Astrocyte of the hippocampus (primary cell): ENCODE data around the gene ADCK1.
"Not testable (repeated sequence)": the region's sequence is repeated elsewhere in the genome, so short reads cannot be mapped to it uniquely, and the experiment has no call there.

Experiments
- DNase-seq: peaks from one replicate; pipeline ENCODE4 v3.0.0; 2011; ENCODE audit warnings: low read depth, low spot score

The ADCK1 gene, protein sequence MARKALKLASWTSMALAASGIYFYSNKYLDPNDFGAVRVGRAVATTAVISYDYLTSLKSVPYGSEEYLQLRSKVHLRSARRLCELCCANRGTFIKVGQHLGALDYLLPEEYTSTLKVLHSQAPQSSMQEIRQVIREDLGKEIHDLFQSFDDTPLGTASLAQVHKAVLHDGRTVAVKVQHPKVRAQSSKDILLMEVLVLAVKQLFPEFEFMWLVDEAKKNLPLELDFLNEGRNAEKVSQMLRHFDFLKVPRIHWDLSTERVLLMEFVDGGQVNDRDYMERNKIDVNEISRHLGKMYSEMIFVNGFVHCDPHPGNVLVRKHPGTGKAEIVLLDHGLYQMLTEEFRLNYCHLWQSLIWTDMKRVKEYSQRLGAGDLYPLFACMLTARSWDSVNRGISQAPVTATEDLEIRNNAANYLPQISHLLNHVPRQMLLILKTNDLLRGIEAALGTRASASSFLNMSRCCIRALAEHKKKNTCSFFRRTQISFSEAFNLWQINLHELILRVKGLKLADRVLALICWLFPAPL

DNA sequence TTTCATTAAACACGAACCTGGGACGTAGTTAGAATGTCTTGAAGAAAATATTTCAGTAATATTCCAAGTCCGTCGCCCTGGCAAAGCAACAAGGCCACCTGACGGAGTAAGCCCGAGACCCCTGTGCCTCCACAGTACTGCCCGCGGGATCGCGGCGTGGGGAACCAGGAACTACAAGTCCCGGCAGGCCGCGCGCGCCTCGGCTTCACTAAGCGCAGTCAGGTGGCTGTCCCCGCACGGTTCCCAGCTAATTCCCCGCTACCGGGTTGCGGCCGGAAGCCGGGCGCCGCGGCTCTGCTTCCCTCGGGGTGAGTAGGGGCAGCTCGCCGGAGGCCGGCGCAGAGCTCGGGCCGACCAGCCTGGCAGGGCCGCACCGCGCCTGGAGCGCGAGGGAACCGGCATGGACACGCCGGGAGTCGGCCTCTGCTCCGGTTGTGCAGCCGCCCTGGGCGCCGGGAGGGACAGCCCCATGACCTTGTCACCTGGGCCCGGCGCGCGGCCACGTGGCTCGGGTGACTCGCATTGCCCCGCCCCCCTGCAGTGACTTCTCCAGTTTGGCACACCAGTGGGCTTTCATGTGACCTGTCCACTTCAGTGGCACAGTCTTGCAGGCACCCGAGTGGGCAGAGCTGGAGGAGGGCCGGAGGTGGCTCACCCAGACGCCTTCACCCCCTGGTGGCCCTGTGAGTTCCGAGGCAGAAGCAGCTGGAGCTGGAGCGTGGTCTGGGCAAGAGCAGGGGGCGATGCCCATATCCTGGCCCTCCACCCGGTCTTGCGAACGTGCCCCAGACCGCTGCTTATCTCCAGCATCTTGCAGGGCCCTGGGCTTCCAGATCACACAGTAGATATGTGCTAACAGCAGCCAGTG lies at the start of gene ADCK1:
Gene ADCK1 (plus strand): TSS at position 247 of the 868 bp plus-strand sequence. CDS start 18,870 bp downstream, outside the sequence.
- DNase-seq = peak; percentile 91

DNA sequence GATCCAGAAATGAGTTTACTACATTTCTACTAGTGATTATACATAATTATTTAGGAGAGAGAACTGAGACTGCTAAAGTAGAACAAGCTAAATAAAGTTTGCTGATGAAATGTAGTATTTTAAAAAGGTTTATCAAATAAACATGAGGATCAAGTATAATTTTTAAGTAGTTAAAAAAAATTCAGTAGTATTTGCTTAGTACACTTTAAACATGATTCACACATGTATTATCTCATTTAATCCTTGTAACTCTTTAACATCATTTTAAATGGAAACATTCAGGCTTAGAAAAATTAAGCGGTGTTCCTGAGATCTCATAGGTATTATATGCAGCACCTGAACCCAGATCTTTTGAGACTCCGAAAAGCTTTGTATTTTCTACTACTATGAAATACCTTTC lies 47.6 kb upstream of the ADCK1 start:
- no peak for DNase-seq

DNA sequence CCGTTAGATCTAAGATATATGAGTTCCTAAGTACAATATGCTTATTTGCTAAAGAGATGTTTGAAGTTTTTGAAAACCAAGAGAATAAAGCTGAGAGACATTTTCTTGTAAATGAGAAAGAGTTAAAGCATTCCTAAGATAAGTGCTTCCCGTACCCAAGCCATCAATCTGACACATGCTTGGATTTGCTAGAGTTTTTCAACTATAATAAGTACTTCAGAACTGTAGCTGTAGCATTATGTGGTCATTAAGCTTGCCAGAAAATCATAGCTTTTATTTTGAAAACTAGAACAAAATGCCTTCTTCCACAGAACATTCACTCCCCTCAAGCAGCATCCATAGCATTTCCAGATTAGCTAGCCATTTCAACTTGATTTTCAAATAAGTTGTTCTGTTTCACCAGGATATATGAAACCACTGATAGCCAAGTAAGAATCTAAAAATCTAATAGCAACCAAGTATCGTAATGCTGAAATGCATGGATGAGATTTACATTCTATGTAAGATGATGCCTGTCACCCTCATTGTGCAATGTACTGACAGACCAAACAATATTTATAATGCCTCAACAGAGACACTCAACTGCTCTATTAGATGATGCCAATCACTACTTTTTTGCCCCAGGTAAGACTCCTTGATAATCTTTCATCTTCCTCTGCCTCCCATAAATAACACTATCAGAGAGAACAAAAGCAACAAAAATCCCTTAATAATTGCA lies 47.0 kb upstream of the ADCK1 start:
- DNase-seq = peak; percentile 67

DNA sequence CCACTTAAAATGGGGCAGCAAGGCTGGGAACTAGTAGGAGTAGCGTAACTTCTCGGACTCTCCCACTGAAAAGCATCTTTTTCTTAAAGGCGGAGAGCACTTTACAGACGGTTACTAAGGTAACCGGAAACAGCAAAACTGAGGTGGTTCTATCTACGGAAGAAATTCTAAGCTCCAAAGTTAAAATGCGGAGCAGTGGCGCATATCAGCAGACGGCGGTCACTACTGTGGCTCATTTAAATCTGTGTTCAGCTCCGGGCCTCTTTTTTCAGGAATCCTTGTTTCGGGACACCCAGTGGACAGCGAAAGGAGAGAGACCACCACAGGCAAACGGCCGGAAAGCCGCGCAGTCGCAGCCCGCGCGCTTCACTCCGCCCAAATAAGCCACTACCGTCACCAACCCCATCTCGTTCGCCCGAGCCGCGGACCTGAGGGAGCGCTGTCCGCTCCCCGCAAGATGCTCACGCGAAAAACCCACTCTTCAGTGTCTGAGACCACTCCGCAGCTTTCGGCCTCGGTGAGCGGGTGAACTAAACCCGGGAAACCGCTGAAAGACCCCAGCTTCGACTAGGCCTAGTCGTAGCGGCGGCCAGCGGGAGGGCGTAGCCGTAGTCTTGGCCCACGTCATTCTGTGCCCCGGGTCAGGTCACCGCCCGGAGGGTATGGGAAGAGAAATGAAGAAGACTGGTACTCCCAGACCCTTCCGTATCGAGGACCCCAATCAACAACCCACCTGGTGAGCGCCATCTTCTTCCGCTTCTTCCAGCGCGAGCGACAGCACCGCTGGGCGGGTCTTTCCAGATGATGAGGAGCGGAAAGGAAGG lies 39.3 kb upstream of the ADCK1 start, which contains the start of gene SNW1:
Gene SNW1 (minus strand): TSS at position 776 of the 824 bp plus-strand sequence. CDS start 29 bp downstream, at position 747.
- peak; percentile 97 for DNase-seq

DNA sequence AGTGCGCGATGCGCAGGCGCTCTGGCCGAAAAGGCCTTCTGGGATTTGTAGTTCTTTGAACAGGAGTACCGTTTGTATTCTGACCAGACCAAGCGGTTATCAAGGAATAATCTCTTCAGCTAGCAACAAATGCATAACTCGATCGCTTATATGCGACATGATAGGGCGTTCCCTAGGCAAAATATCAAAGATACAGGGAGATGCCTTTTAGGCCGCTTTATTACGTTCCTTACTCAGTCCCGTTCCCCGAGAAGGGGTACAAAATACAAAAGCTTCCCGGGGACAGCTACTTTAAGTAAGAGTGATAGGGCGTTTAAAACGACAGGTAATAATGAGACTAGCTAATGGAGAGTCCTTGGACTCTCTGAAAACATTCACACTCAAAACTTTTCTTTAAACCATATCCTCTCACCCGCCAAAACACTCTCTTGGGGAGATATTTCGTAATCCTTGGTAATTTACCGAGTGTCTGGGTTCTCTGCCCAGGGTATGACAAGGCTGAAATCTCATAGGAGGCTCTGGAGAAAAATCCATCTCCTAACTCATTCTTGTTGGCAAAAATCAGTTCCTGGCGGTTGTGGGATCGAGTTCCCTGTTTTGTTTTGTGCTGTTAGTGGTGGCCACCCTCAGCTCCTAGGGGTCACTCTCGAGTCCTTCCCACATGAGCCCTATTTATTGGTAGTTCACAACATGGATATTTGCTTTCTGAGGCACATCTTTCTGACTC lies 38.5 kb upstream of the ADCK1 start:
- peak; percentile 47 for DNase-seq

DNA sequence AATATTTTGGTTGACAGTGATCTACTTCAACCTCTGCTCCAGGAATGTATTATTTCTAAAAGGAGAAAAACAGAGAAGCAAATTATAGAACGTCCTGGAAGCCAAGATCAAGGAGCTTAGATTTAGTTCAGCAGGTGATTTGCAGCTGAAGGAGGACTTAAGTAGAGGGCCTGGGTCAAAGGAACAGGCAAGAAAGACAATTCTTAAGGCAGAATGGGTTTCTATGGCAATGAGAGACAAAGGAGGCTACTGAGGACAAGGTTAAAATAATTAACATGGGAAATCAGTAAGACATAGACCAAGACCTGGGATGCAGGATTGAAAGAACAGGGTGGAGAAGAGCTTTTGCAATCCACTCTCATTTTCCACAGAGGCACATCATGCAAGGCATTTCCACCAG lies 36.6 kb upstream of the ADCK1 start:
- DNase-seq = no peak

DNA sequence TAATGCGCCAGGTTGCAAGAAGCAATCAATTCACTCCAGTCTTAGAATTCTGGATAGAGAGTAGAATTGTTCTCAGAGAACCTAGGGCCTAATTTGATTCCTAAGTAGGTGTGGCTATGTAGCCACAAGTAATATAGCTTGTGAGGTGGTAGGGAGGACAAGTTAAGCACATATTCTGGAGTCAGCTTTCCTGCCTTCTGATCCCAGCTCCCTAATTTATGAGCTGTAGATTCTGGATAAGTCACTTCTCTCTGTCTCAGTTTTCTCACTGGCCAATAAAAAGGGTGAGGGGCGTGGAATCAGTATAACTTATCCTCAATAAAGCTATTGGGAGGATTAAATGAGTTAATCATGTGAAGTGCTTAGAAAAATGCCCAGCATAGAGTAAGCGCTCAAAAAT lies 35.9 kb upstream of the ADCK1 start:
- DNase-seq = no peak

DNA sequence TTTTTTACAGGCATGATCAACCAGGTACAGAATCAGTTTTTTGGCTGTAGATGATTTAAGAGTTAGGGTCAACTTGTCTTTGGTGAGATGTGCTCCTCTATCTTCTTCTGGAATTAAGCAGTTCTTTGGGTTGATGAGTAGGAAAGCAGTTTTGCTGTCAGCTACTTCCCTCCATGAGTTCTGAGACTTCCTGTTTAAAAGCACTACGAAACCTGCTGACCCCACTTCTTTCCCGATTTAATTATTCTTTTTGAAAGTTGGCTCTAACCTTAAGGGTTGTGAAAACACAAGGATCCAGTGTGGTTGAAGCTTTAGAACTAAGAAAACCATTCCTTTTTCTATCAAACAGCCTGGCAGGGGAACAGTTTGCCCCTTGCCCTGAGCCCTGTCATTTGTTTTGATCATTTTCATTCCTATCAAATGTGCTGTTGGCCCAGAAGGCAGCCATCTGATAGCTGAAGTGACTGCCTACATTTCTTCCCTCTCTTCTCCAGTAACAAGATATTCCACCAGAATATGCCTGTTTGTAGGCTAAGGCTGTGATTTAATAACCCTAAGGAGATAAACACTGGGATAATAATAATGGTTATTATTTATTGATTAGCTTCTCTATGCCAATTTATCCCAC lies 31.4 kb upstream of the ADCK1 start:
- not testable (repeated sequence) for DNase-seq

DNA sequence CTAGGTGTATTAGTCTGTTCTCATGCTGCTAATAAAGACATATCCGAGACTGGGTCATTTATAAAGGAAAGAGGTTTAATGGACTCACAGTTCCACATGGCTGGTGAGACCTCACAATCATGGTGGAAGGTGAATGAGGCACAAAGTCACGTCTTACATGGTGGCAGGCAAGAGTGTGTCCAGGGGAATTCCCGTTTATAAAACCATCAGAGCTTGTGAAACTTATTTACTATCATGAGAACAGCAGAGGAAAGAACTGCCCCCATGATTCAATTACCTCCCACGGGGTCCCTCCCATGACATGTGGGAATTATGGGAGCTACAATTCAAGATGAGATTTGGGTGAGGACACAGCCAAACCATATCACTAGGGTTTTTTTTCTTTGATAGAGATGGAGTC lies 25.9 kb upstream of the ADCK1 start:
- DNase-seq = not testable (repeated sequence)

DNA sequence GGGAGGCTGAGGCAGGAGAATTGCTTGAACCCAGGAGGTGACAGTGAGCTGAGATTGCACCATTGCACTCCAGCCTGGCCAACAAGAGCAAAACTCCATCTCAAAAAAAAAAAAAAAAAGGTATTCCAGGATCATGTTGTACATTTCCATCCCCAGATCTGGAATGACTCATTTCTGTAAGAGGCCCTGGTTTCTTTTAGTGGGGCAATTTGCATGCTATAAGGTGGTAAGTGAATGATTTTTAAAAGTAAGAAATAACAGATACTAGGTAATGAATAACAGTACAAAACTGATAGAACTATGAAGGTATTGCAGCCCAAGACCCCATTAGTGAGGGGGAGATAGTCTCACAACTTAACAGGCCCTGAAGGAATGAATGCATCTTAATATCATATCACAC lies 17.7 kb upstream of the ADCK1 start:
- DNase-seq = peak; percentile 12

DNA sequence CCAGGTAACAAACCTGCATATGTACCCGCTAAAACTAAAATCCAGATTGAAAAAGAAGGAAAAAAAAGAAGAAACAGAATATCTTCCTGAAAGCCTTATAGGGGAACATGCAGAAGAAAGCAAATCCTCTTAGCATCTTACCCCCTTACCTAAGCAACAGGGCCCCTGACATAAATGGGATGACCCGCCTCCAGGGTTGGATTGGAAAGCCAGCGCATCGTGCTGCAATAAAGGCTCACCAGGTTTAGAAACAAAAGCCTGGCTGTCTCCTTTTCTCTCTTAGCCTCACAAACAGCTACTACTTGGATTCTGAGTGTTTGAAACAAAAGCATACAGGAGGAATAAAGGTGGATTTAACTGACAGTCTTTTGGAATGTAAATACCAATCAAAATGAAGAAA lies 13.8 kb upstream of the ADCK1 start:
- DNase-seq = no peak

DNA sequence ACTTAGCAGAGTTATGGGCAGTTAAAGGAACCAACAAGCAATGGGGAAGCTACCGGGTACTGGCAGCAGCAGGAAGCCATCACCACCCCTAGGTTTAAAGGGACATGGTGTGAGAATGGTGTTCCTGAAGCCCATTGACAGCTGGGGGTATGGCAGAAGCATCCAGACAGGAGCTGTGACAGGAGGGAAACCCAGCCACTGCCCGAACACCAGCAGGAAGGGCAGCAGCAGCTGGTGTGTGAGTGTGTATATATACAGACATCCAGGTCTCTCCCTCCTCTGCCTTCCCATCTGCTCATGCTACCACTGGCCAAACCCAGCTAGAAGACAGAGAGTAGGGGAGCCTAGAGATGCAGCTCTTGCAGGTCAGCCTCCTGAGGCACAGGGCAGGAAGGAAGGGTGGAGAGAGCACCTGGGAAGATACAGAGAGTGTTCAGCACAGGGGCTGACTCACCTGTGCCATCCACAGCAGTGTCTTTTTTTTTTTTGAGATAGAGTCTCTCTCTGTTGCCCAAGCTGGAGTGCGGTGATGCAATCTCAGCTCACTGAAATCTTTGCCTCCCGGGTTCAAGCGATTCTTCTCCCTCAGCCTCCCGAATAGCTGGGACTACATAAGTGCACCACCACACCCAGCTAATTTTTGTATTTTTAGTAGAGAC lies 9.2 kb upstream of the ADCK1 start:
- DNase-seq = no peak

DNA sequence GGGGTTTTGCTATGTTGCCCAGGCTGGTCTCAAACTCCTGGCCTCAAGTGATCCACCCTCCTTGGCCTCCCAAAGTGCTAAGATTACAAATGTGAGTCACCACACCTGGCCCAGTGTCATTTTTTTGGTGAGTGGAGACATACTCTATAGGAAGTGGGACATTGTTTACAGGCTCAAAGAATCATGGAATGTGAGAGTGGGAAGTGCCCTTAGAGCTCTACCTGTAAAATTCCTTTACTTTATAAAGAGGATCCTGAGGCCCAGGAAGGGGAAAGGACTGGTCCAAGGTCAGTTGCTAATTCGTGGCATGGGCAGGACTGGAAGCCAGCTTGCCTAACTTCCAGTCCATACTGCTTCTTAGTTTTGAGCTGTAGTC lies 8.7 kb upstream of the ADCK1 start:
- DNase-seq = no peak

DNA sequence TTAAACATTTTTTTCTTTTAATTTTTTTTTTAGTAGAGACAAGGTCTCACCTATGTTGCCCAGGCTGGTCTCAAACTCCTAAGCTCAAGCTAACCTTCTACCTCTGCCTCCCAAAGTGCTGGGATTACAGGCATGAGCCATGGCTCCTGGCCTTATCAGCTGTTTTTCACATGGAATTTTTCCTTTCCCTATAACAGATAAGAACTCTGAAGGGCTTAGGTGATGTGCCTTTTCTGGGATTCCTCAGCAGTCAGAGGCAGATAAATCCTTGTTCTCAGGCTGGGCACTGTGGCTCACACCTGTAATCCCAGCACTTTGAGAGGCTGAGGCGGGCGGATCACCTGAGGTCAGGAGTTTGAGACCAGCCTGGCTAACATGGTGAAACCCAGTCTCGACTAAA lies 6.7 kb upstream of the ADCK1 start:
- not testable (repeated sequence) for DNase-seq

DNA sequence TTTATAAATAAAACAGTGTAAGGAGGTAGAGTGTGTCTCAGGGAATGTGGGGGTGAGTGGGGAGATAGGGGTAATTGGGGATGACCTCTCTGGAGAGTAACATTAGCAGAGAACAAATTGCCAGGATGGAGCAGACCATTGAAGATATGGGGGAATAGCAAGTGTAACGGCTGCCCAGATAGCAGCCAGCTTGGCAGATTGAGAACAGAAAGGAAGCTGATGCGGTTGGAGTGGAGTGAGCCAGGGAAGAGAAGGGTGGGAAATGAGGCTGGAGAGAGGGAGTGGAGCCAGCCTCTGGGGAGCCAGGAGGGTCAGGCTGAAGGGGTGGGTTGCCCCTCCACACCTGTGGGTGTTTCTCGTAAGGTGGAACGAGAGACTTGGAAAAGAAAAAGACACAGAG lies 5.6 kb upstream of the ADCK1 start:
- DNase-seq = no peak

DNA sequence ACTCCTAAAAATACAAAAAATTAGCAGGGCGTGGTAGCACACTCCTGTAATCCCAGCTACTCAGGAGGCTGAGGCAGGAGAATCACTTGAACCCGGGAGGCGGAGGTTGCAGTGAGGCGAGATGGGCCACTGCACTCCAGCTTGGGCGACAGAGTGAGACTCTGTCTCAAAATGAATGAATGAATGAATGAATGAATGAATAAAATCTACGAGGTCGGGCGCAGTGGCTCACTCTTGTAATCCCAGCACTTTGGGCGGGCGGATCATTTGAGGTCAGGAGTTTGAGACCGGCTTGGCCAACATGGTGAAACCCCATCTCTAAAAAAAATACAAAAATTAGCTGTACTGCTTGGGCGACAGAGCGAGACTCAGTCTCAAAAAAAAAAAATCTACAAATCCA lies 453 bp upstream of the ADCK1 start:
- not testable (repeated sequence) for DNase-seq

DNA sequence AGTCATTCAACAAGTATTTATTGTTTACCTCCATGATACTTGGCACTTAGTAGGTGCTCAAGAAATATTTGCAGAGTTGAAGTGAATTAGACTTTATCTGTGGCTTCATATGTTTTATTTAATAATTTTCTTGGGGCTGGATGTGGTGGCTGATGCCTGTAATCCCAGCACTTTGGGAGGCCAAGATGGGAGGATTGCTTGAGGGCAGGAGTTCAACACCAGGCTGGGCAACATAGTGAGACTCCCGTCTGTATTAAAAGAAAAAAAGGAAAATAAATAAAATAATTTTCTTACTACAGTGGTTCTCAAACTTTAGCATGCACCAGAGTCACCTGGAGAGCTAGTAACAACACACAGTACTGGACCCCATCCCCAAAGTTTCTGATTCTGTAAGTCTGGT lies 905 bp downstream of the ADCK1 start:
- no peak for DNase-seq

DNA sequence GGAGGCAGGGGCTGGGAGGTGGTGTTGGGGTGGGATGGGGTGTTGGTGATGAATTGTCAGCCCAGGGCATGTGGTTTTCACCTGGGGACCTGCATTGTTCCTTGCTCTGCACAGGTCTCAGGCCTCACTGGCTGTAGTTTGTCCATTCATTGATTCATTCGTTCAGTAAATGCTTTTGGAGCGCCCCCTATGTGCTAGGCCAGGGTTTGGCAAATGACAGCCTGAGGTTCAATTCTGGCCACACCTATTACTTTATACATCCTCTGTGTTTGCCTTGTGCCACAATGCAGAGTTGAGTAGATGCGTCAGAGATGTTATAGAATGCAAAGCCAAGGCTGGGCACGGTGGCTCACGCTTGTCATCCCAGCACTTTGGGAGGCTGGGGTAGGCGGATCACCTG lies 4.7 kb downstream of the ADCK1 start:
- no peak for DNase-seq

DNA sequence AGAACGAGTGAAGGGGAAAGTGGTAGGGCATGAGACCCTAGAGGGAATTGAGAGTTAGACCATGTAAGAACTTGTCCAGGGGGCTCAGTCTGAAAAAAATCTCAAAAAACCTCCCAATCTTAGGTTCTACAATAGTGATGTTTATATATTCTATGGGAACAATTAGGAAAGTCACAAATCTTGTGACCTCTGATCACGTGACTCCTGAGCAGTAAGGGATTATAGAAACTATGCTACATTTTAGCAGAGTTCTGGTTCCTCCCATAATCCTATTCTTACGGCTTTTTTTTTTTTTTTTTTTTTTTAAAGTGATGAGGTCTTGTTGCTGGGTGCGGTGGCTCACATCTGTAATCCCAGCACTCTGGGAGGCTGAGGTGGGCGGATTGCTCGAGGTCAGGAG lies 5.8 kb downstream of the ADCK1 start:
- DNase-seq = no peak
